HL-60 (cell line): ENCODE results near the gene HLCS.
A peak's percentile ranks its signal among the peaks of the same experiment; 100 is the strongest.

Source experiments
- CTCF ChIP-seq: IDR thresholded peaks from one replicate; pipeline ENCODE4 v1.5.1; 2011; ENCODE audit warnings: low read length, control low read depth, inconsistent platforms; ENCODE audit not compliant: insufficient read depth
- POLR2AphosphoS5 ChIP-seq: IDR thresholded peaks from 2 replicates; pipeline ENCODE4 v1.6.1; 2012; ENCODE audit warnings: low read depth
- REST ChIP-seq: IDR thresholded peaks from 2 replicates; pipeline ENCODE4 v1.6.1; 2012; ENCODE audit warnings: low read depth; ENCODE audit not compliant: insufficient replicate concordance
- SPI1 ChIP-seq: IDR thresholded peaks from 2 replicates; pipeline ENCODE4 v1.6.1; 2012; ENCODE audit warnings: low read depth, mild to moderate bottlenecking, borderline replicate concordance

- TF ChIP-seq CTCF (no peak), POLR2AphosphoS5 (0 out of 2 replicates have a peak, but pooled peaks have one; percentile 19), SPI1 (peak; percentile 67), REST (no peak)
Observed at GRCh38 chr21:36754241-36754898, 212.1 kb downstream of the HLCS start.
